SU-DHL-6 (cell line): ENCODE measurements around the gene PAIP2B.
"Not testable (repeated sequence)": the region's sequence is repeated elsewhere in the genome, so short reads cannot be mapped to it uniquely, and the experiment has no call there.

Source experiments
- H2AFZ ChIP-seq: fragments of 200-600 bp; sonication (generic); 2 replicates; pipeline ENCODE4 v1.6.1; 2014; ENCODE audit warnings: low read depth, mild to moderate bottlenecking, moderate library complexity, mixed read lengths, antibody characterized with exemption, low read length; ENCODE audit not compliant: severe bottlenecking
- H3F3A ChIP-seq: fragments of 200-600 bp; shearing (Covaris generic); 2 replicates; pipeline ENCODE4 v1.6.0; 2016; ENCODE audit warnings: antibody characterized with exemption, mild to moderate bottlenecking; ENCODE audit not compliant: insufficient read depth
- H3K27ac ChIP-seq: fragments of 200-600 bp; sonication (generic); 2 replicates; pipeline ENCODE4 v1.5.1; 2016; ENCODE audit warnings: low read depth, mild to moderate bottlenecking, low read length, moderate library complexity, mixed read lengths
- H3K27me3 ChIP-seq: fragments of 200-600 bp; sonication (generic), shearing (Covaris generic); 2 replicates; pipeline ENCODE4 v1.6.0; 2014; ENCODE audit warnings: mild to moderate bottlenecking, low read length
- H3K36me3 ChIP-seq: fragments of 200-600 bp; sonication (generic); 2 replicates; pipeline ENCODE4 v1.6.1; 2014; ENCODE audit warnings: mild to moderate bottlenecking, low read length, mixed read lengths
- H3K4me2 ChIP-seq: fragments of 300-600, 200-600 bp; shearing (Covaris generic), sonication (generic); 2 replicates; pipeline ENCODE4 v1.6.0; 2014; ENCODE audit warnings: low read length, low read depth, mild to moderate bottlenecking; ENCODE audit not compliant: poor library complexity, severe bottlenecking
- H3K4me3 ChIP-seq: fragments of 200-600 bp; sonication (generic); 2 replicates; pipeline ENCODE4 v1.5.1; 2014; ENCODE audit warnings: antibody characterized with exemption, low read length, mild to moderate bottlenecking, mixed read lengths; ENCODE audit not compliant: insufficient read depth, poor library complexity, severe bottlenecking
- H3K79me2 ChIP-seq: fragments of 200-600 bp; sonication (generic); 2 replicates; pipeline ENCODE4 v1.6.1; 2014; ENCODE audit warnings: mild to moderate bottlenecking, low read length, moderate library complexity; ENCODE audit not compliant: insufficient read depth
- H3K9ac ChIP-seq: fragments of 200-600 bp; sonication (generic); 2 replicates; pipeline ENCODE4 v1.7.0; 2014; ENCODE audit warnings: mild to moderate bottlenecking, low read length
- H3K9me2 ChIP-seq: fragments of 200-600 bp; sonication (generic); replicated peaks from 2 replicates; pipeline ENCODE4 v1.6.1; 2014; ENCODE audit warnings: low read length; ENCODE audit not compliant: insufficient read depth
- H3K9me3 ChIP-seq: fragments of 200-600 bp; sonication (generic); 2 replicates; pipeline ENCODE4 v1.6.1; 2014; ENCODE audit warnings: low read length, mixed read lengths; ENCODE audit not compliant: insufficient read depth
- H4K20me1 ChIP-seq: fragments of 200-600 bp; sonication (generic); 2 replicates; pipeline ENCODE4 v1.6.1; 2014; ENCODE audit warnings: low read depth, mild to moderate bottlenecking, antibody characterized with exemption, low read length, moderate library complexity, mixed read lengths
- EZH2phosphoT487 ChIP-seq: fragments of 200-600 bp; sonication (generic), shearing (Covaris generic); conservative IDR thresholded peaks from 2 replicates; pipeline ENCODE4 v1.6.1; 2018; ENCODE audit warnings: mild to moderate bottlenecking, antibody characterized with exemption, low read length, moderate library complexity, mixed read lengths
- TF ChIP-seq, protein P1 (sequence below): fragments of 200-600 bp; sonication (generic); IDR thresholded peaks from one replicate; pipeline ENCODE4 v1.5.1; 2017; ENCODE audit warnings: antibody characterized with exemption, mild to moderate bottlenecking, low read length, moderate library complexity; ENCODE audit not compliant: insufficient read depth, poor library complexity, severe bottlenecking

Gene PAIP2B

GRCh38 chr2:71190656-71191569, 36.0 kb downstream of the PAIP2B start:
- H3K27ac ChIP-seq = no peak overlapping the region
- no peaks in the 10 kb centered on the region for H3K9me2 ChIP-seq
- no peak for TF ChIP-seq EZH2phosphoT487
- TF ChIP-seq, protein P1, sequence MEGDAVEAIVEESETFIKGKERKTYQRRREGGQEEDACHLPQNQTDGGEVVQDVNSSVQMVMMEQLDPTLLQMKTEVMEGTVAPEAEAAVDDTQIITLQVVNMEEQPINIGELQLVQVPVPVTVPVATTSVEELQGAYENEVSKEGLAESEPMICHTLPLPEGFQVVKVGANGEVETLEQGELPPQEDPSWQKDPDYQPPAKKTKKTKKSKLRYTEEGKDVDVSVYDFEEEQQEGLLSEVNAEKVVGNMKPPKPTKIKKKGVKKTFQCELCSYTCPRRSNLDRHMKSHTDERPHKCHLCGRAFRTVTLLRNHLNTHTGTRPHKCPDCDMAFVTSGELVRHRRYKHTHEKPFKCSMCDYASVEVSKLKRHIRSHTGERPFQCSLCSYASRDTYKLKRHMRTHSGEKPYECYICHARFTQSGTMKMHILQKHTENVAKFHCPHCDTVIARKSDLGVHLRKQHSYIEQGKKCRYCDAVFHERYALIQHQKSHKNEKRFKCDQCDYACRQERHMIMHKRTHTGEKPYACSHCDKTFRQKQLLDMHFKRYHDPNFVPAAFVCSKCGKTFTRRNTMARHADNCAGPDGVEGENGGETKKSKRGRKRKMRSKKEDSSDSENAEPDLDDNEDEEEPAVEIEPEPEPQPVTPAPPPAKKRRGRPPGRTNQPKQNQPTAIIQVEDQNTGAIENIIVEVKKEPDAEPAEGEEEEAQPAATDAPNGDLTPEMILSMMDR = no peak
- no peak overlapping the region for H2AFZ ChIP-seq
- no peak overlapping the region for H3K9ac ChIP-seq
- H3F3A ChIP-seq = no peaks in the 10 kb centered on the region
- H3K27me3 ChIP-seq = no peaks in the 10 kb centered on the region
- H3K36me3 ChIP-seq = no peaks in the 10 kb centered on the region
- H3K9me3 ChIP-seq = no peaks in the 10 kb centered on the region
- no peak overlapping the region for H3K4me2 ChIP-seq
- no peaks in the 10 kb centered on the region for H4K20me1 ChIP-seq
- H3K79me2 ChIP-seq = no peaks in the 10 kb centered on the region
- no peak overlapping the region for H3K4me3 ChIP-seq

- Histone ChIP-seq H3K4me2 (no peak overlapping the region), H3K27ac (no peak overlapping the region)
These were observed 39.3 kb downstream of the PAIP2B start for GRCh38 chr2:71187589-71187988.

DNA sequence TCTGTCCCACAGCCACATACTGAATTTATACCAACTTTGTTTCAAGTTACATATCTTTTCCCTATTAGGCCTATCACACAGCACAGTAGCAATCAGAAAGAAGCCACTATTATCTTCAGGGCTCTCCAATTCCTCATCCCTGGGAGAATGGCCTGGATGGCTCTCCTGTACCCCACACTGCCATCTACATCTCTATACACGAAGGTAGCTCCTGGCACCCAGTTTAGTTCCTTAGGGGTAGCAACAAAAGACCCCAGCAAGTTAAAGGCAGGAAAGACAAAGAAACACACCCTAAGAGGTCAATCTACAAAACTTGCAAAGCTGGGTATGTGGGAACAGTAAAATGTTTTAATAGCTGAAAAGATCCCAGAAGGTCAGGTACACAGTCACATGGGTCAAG, 39.9 kb downstream of the PAIP2B start:
- H3K4me2 ChIP-seq = no peak overlapping the region
- H3K9me2 ChIP-seq = no peaks in the 10 kb centered on the region
- no peak overlapping the region for H3K9ac ChIP-seq
- no peaks in the 10 kb centered on the region for H3K79me2 ChIP-seq
- no peak overlapping the region for H3K27ac ChIP-seq
- H3F3A ChIP-seq = no peaks in the 10 kb centered on the region
- TF ChIP-seq EZH2phosphoT487 = no peak
- TF ChIP-seq, protein P1 = no peak
- no peaks in the 10 kb centered on the region for H4K20me1 ChIP-seq
- H3K4me3 ChIP-seq = no peak overlapping the region
- no peaks in the 10 kb centered on the region for H3K27me3 ChIP-seq
- no peak overlapping the region for H2AFZ ChIP-seq
- no peaks in the 10 kb centered on the region for H3K36me3 ChIP-seq
- no peaks in the 10 kb centered on the region for H3K9me3 ChIP-seq

More at GRCh38 chr2:71187589-71187988, 39.3 kb downstream of the PAIP2B start:
- no peaks in the 10 kb centered on the region for H3K36me3 ChIP-seq
- no peaks in the 10 kb centered on the region for H3K27me3 ChIP-seq
- no peaks in the 10 kb centered on the region for H3K9me2 ChIP-seq
- H3K9ac ChIP-seq = no peak overlapping the region
- no peak for TF ChIP-seq EZH2phosphoT487
- TF ChIP-seq, protein P1 = no peak
- no peaks in the 10 kb centered on the region for H3K9me3 ChIP-seq
- no peaks in the 10 kb centered on the region for H4K20me1 ChIP-seq
- no peaks in the 10 kb centered on the region for H3F3A ChIP-seq
- H2AFZ ChIP-seq = no peak overlapping the region
- H3K4me3 ChIP-seq = no peak overlapping the region
- no peaks in the 10 kb centered on the region for H3K79me2 ChIP-seq

DNA sequence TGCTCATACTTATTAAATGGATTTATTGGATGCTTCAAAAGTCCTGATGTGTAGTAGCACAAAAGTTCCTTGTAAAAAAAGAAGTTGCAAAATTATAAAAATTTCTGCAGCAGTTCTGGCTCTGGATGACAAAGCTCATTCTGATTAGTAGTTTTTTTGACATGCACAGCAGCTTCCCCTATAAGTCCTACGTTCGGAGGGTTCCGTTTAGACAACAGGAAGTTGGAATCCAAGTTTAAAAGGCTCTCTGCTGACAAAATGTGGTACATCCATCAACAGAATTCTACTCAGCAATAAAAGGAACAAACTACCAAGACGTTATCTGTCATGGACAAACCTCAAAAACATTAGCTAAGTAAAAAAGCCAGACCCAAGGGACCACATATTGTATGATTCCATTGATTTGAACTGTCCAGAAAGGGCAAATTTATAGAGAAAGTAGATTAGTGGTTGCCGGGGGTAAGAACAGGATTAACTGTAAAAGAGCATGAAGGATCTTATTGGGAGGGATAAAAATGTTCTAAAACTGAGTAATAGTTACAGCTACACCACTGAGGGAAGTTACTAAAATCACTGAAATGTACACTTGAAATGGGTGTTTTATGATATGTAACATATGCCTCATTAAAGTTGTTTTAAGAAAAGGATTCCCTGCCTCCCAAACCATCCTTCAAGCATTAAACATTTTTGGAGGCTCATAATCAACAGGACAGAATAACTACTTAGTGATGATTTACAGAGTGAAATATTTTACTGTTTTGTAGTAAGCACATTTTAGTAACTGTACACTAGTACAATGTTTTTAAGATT, 43.4 kb downstream of the PAIP2B start:
- not testable (repeated sequence) for H3K27me3 ChIP-seq, H3K9ac ChIP-seq, H3F3A ChIP-seq, H4K20me1 ChIP-seq, H3K4me3 ChIP-seq, H3K9me3 ChIP-seq, H3K36me3 ChIP-seq, H3K9me2 ChIP-seq, H3K27ac ChIP-seq, H3K79me2 ChIP-seq, H3K4me2 ChIP-seq, H2AFZ ChIP-seq
